AG04449 (cell line): ENCODE data around the gene IGF1R.

Source experiments
- CTCF ChIA-PET: fragments of 350-600 bp; formaldehyde crosslinking; extraction: SDS; loops from one replicate; lab custom pipeline; 2021; ENCODE audit warnings: antibody characterized with exemption; lab: Yijun Ruan, JAX
- POLR2A ChIA-PET: fragments of 400-600, 350-600 bp; formaldehyde crosslinking; extraction: SDS; loops from one replicate; lab custom pipeline; 2020; ENCODE audit warnings: antibody characterized with exemption, inconsistent platforms; lab: Yijun Ruan, JAX
- DNase-seq: peaks from one replicate; pipeline ENCODE4 v3.0.0-alpha.2; 2010; ENCODE audit warnings: low read depth, low spot score
- H3K4me3 ChIP-seq: 2 replicates; pipeline ENCODE4 v1.5.1; 2011; ENCODE audit warnings: low read depth, mild to moderate bottlenecking, control low read depth, low read length
- TF ChIP-seq, protein P1 (sequence below): IDR thresholded peaks from one replicate; pipeline ENCODE4 v1.5.1; 2011; ENCODE audit warnings: mild to moderate bottlenecking, moderate library complexity, low read length, control low read depth, inconsistent platforms; ENCODE audit not compliant: insufficient read depth; ENCODE audit errors: missing control alignments

IGF1R gene

DNA sequence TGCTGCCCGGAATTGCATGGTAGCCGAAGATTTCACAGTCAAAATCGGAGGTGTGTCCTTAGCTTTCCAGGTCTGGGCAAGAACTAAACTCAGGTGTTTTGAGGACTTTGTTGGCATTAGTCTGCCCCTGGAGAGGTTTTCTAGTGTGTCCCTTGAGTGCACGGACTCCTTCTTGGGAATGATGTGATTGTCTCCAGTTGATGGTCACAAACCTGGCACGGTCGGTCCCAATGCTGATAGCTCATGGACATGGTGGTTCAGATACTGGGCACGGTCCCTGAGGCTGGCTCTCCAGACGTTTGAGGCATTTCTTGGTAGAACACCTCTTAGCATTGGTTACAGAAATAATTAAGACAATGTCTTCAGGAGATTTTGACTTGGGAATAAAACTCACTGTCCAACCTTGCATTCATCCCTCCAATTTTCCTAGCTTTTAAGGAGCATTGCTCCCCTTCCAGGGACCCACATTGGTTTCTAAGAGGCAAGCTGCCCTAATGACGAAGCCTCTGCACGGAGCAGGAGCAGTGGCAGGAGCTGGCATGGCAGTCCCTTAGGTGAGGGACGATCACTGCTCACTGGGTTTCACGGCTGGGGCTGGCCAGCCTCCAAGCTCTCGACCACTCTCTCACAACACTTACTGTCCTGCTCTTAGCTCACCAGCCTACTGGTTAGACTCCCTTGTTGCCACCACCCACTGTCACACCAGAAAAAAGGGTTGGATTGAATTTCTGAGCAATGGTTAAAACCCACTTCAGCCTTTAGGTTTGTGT is 291.2 kb downstream of the IGF1R start:
- CTCF ChIA-PET: interaction anchor here (1.0 to 1.6 kb wide), 3 partner anchors 12 to 280 kb away, joined by 3 to 4 read pairs (median 3); no protein-coding TSS in a partner anchor
- no peak for DNase-seq
- H3K4me3 ChIP-seq: no peak overlapping the region
- POLR2A ChIA-PET: no interaction called here
- TF ChIP-seq, protein P1, sequence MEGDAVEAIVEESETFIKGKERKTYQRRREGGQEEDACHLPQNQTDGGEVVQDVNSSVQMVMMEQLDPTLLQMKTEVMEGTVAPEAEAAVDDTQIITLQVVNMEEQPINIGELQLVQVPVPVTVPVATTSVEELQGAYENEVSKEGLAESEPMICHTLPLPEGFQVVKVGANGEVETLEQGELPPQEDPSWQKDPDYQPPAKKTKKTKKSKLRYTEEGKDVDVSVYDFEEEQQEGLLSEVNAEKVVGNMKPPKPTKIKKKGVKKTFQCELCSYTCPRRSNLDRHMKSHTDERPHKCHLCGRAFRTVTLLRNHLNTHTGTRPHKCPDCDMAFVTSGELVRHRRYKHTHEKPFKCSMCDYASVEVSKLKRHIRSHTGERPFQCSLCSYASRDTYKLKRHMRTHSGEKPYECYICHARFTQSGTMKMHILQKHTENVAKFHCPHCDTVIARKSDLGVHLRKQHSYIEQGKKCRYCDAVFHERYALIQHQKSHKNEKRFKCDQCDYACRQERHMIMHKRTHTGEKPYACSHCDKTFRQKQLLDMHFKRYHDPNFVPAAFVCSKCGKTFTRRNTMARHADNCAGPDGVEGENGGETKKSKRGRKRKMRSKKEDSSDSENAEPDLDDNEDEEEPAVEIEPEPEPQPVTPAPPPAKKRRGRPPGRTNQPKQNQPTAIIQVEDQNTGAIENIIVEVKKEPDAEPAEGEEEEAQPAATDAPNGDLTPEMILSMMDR: no peak

DNA sequence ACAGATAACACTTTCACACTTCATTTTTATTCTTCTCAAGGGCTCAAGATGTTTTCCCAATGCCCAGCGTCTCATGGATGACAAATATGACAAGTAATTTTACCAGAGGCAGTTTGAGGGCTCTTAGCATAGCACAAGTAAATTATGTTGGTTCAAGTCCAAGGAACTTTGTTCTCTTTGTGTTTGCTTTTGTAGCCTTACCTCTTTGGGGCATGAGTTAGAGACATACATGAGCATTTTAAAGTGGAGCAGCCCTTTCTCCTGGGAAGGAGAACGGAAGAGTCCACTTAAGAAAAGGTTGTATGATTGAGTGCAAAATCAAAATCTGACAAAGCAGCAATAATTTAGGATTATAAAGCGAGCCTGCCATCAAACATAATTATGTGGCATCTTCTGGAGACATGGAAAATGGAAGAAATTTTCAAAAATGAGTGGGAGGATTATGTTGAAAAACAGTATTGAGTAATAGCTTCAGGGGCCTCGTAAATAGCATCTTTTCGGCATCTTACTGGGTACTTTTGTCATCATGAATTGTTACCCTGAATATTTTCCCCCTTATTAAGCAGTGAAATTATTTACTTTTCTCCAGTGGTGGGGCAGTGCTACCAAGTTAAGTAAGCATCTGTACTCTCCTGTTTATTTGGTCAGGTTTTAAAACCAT is 293.4 kb downstream of the IGF1R start:
- TF ChIP-seq, protein P1: no peak
- ChIA-PET POLR2A (no interaction called here), CTCF (no interaction called here)
- no peak for DNase-seq
- H3K4me3 ChIP-seq: no peak overlapping the region

DNA sequence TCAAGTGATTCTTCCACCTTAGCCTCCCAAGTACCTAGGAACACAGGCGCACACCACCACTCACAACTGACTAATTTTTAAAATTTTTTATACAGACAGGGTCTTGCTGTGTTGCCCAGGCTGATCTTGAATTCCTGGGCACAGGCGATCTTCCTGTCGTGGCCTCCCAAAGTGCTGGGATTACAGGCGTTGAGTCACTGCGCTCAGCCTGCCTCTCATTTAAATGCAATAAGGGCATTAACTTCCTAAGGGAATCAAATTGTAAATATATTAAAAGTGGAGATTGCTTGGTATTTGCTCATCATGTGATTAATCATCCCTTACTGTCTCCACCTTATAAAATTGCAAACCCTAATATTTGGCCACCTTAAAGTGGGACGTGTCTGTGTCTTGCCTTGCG is 294.1 kb downstream of the IGF1R start:
- ChIA-PET CTCF (no interaction called here), POLR2A (no interaction called here)
- no peak for DNase-seq
- TF ChIP-seq, protein P1: no peak
- H3K4me3 ChIP-seq: no peak overlapping the region

DNA sequence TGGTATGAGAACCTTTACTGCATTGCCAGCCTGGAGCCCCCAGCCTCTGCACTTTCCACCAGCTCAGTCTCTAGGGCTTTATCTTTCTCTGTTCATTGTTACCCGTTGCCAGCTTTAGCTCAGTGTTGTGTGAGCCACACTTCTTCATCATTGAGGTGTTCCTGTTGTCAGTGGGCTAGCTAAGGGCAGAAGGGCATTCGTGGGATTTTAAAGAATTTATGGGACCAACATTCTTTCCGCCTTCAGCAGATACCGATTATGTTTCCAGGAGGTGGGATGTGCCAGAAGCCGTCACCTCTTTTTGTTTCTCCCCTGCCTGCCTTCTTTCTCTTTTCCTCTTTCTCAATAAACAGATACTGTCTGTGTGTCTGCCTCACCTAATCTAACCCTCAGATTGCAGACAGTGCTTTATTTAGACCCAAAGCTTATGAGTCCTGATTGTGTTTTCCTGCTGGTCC is 294.7 kb downstream of the IGF1R start:
- H3K4me3 ChIP-seq: no peak overlapping the region
- ChIA-PET POLR2A (no interaction called here), CTCF (no interaction called here)
- TF ChIP-seq, protein P1: no peak
- no peak for DNase-seq

DNA sequence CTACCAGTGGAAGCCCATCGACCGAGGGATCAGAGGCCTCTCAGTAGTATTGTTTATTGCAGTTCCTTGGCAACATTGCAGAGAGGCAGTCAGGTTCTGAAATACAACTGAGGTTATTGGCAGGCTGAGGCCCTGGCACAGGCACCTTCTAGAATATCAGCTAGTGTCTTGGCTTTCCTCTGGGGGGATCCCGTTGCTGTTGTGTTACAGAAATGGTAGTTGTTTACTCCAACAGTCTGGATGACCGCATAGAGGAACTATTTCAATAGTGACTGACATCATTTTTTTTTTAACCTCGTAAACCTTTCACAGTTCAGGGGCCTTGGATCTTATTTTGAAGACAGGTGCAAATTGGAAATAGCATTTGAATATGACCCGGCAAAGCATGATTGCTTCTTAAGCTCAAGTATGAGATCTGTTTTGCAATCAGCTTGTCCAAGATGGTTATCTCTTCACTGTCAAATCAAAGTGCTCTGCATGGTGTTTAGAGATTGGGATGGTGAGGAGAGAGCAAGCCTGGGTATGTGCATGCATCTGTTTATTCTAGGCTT is 295.3 kb downstream of the IGF1R start:
- TF ChIP-seq, protein P1: no peak
- DNase-seq: no peak
- no peak overlapping the region for H3K4me3 ChIP-seq
- ChIA-PET CTCF (interaction anchor here (0.9 to 1.6 kb wide), 2 partner anchors 133 to 284 kb away, joined by 3 read pairs; no protein-coding TSS in a partner anchor), POLR2A (interaction anchor here (0.6 kb wide), 1 partner anchor 291 kb away, joined by 6 read pairs; no protein-coding TSS in a partner anchor)
